Pancreas (tissue), 10 donors: Measurements from ENCODE around the gene SGSM1. TPM values are rescaled to one million over a fixed set of nuclear protein-coding genes. Genes with fewer than 3 reads are reported as not detected.
A peak's percentile ranks its signal among the peaks of the same experiment; 100 is the strongest.

Experiments
- ATAC-seq, 4 donors: fragments of 200-7000 bp; cut with Tn5 transposase; one replicate each; pipeline versions ENCODE4 v1.8.0 to v1.9.1; 2020; ENCODE audit warnings: mild to moderate bottlenecking in 4 of 4, moderate library complexity in 4 of 4
- DNase-seq, 6 donors: peaks; one replicate each; pipeline ENCODE4 v3.0.0-alpha.2; 2020
- FAIRE-seq: peaks from 2 replicates; lab custom pipeline; 2012; peaks lifted over from hg19 to GRCh38; lab: Jason Lieb, UNC
- H3K27ac ChIP-seq, 4 donors: fragments of 200-600 bp; sonication (generic); 1 replicate in 3 of 4; 2 replicates in 1 of 4; pipeline versions ENCODE4 v1.5.0 to v1.8.0; 2020
- H3K27me3 ChIP-seq, 4 donors: fragments of 200-600 bp; one replicate each; pipeline ENCODE4 v1.8.0; 2021
- H3K36me3 ChIP-seq, 3 donors: fragments of 200-600 bp; sonication (generic) in 1 of 3; one replicate each; pipeline versions ENCODE4 v1.5.0 to v1.8.0; 2020 to 2021
- H3K4me1 ChIP-seq, 3 donors: fragments of 200-600 bp; one replicate each; pipeline ENCODE4 v1.8.0; 2021
- H3K4me3 ChIP-seq, 4 donors: fragments of 200-600 bp; sonication (generic) in 2 of 4; one replicate each; pipeline versions ENCODE4 v1.5.0 to v1.8.0; 2020 to 2021
- H3K9me3 ChIP-seq, 4 donors: fragments of 200-600 bp; one replicate each; pipeline ENCODE4 v1.8.0; 2021
- WGBS, 2 donors: extraction: QIAGEN DNeasy Blood & Tissue Kit; methylation state at CpG; one replicate each; pipeline ENCODE4 v1.1.7; 2013; 5-methylcytosine and 5-hydroxymethylcytosine counted together
- intact Hi-C, 3 donors: fragments of 100-400 bp; cut with DNase I; formaldehyde crosslinking; loops; one replicate each; pipeline versions ENCODE4 v1.11.1 to v1.14.2; 2022
- polyA plus RNA-seq, 2 donors: library from polyadenylated mRNA; stranded (reverse); fragments of 200-250 nt; gene quantifications; one replicate each; pipeline ENCODE4 v1.2.3, GENCODE V29; 2013
- total RNA-seq, 6 donors: library from RNA; stranded (reverse); fragmentation: NEBNext Ultra II Directional in 4 of 6; extraction: Animal tissue kit (Norgen Biotek cat#: 25700) in 4 of 6; gene quantifications; one replicate each; pipeline versions ENCODE4 v1.2.1 to v1.2.4, GENCODE V29; 2021 to 2023
- TF ChIP-seq, protein P1 (sequence below), 4 donors: fragments of 200-600 bp; sonication (generic) in 3 of 4; IDR thresholded peaks; one replicate each; pipeline versions ENCODE4 v1.5.0 to v1.8.0; 2021; ENCODE audit warnings: antibody characterized with exemption in 4 of 4
- donor health status: healthy with polysubstance abuse.
- donor health status: DM: no; HTN: no; CAD: no; lungs with moderate emphysema.
- donor health status: DM: no; HTN: no; CAD: no.
- donor health status: control.
- donor health status: control.
- donor health status: Bipolar disorder and iron deficiency.
- donor health status: DM: yes; HTN: yes; CAD: no.
- donor health status: DM: no; HTN: no; CAD: no.
- donor health status: DM: no; HTN: no; CAD: no.
- donor health status: DM: yes; HTN: yes; CAD: no.

The SGSM1 gene
- total and polyA plus RNA-seq, 8 donors = 1.6 to 5.1 (median 2.5) TPM

DNA sequence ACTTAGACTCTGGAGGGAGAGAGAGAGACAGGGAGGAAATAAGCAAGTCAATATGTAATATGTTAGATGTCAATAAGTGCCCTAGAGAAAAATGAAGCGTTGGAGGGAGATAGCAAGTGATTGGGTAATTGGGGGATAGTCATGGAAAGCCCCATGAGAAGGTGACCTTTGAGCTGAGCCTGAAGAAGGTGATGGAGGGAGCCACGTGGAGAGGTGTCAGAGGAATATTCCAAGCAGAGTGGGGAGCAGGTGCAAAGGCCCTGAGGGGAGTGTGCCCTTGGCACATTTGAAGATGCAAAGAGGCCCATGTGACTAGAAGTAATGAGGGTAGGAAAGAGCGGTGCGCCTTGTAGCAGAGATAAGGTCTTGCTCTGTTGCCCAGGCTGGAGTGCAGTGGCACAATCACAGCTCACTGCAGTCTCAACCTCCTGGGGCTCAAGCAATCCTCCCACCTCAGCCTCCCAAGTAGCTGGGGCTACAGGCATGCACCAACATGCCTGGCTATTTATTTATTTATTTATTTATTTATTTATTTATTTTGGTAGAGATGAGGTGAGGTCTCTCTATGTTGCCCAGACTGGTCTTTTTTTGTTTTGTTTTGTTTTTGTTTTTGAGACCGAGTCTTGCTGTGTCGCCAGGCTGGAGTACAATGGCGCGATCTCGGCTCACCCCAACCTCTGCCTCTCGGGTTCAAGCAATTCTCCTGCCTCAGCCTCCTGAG lies 138.4 kb downstream of the SGSM1 start:
- no peak for DNase-seq
- peak in 1 of 4 donors; percentile 1 for ATAC-seq
- no peak for FAIRE-seq
- TF ChIP-seq, protein P1, sequence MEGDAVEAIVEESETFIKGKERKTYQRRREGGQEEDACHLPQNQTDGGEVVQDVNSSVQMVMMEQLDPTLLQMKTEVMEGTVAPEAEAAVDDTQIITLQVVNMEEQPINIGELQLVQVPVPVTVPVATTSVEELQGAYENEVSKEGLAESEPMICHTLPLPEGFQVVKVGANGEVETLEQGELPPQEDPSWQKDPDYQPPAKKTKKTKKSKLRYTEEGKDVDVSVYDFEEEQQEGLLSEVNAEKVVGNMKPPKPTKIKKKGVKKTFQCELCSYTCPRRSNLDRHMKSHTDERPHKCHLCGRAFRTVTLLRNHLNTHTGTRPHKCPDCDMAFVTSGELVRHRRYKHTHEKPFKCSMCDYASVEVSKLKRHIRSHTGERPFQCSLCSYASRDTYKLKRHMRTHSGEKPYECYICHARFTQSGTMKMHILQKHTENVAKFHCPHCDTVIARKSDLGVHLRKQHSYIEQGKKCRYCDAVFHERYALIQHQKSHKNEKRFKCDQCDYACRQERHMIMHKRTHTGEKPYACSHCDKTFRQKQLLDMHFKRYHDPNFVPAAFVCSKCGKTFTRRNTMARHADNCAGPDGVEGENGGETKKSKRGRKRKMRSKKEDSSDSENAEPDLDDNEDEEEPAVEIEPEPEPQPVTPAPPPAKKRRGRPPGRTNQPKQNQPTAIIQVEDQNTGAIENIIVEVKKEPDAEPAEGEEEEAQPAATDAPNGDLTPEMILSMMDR (IDR thresholded peaks at IDR 0.05) = no peak
- intact Hi-C loops = no loop called here
- Histone ChIP-seq H3K27ac (peak overlapping the region; percentile 50 to 95 (median 82)), H3K9me3 (no peaks in the 10 kb centered on the region), H3K4me3 (no peak overlapping the region), H3K36me3 (no peaks in the 10 kb centered on the region), H3K4me1 (peaks cover 21 to 54% (median 41%) of the 10 kb centered on the region in 3 donors), H3K27me3 (no peaks in the 10 kb centered on the region)
- WGBS, 2 donors = 72 to 74% methylated on average over 10 of the region's 10 CpGs

DNA sequence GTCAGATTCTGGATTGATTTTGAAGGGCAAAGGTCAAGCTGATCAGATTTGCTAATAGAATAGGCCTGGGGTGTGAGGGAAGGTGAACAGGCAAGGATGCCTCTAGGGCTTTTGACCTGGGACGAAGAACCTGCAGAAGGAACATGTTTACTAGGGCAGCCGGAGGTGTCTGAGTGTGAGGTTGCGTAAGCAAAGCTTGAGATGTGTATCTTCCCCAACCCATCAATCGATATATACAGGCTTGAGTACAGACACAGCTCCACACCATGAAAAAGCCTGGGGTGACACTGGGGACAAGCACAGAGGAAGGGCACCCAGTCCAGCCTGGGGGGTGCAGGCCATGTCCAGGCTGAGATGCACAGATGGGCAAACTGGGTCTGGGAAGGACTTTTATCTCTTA lies 139.4 kb downstream of the SGSM1 start:
- TF ChIP-seq, protein P1 (IDR thresholded peaks at IDR 0.05) = no peak
- Histone ChIP-seq H3K4me1 (peaks cover 21 to 54% (median 42%) of the 10 kb centered on the region in 3 donors), H3K36me3 (no peaks in the 10 kb centered on the region), H3K27me3 (no peaks in the 10 kb centered on the region), H3K9me3 (no peaks in the 10 kb centered on the region), H3K4me3 (no peak overlapping the region), H3K27ac (no peak overlapping the region)
- FAIRE-seq = no peak
- intact Hi-C loops = no loop called here
- WGBS, 2 donors = 25 to 42% methylated on average over 4 of the region's 4 CpGs
- no peak for DNase-seq
- no peak for ATAC-seq

DNA sequence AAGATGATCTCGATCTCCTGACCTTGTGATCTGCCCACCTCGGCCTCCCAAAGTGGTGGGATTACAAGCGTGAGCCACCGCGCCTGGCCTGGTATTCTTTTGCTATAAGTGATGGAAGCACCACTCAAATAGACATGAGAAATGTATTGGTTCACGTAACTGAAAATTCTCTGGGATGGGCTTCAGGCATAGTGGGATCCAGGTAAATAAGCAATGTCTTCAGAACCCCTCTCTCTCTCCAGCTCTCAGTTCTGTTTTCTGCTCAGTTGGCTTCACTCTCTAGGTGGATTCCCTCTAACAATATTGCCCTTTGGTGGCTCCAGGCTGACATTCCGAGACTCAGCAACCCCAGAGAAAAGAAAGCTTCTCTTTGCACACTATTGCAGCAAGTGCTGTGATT lies 141.4 kb downstream of the SGSM1 start:
- peak overlapping the region in 2 of 4 donors; percentile 46 to 77 for H3K27ac ChIP-seq
- WGBS, 2 donors = 78 to 92% methylated on average over 7 of the region's 7 CpGs
- H3K4me3 ChIP-seq = no peak overlapping the region
- no peaks in the 10 kb centered on the region for H3K9me3 ChIP-seq
- TF ChIP-seq, protein P1 (IDR thresholded peaks at IDR 0.05) = no peak
- H3K36me3 ChIP-seq = no peaks in the 10 kb centered on the region
- H3K27me3 ChIP-seq = no peaks in the 10 kb centered on the region
- intact Hi-C loops = no loop called here
- peaks cover 21 to 53% (median 39%) of the 10 kb centered on the region in 3 donors for H3K4me1 ChIP-seq
- FAIRE-seq = no peak
- ATAC-seq = no peak
- DNase-seq = no peak

DNA sequence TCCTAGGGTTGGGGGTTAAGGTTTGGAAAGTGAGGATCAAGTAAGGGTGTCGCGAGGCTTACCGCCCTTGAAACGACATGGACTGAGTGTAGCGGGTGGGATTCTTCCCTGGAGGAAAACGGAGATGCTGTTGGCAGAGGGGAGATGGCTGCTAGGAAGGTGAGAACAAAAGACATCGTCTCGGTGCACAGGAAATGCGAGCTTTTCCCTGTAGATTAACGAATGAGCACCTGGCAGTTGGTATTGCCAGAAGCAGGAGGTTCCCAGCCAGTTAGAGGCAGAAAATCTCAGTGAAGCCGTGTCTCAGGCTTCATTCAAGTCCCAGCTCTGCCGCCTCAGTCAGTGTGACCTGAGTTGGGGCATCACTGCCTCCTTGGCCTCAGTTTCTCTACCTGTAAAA lies 141.9 kb downstream of the SGSM1 start:
- no peak for DNase-seq

More for the DNA sequence above, 141.9 kb downstream of the SGSM1 start:
- TF ChIP-seq, protein P1 (IDR thresholded peaks at IDR 0.05) = no peak
- intact Hi-C loops = no loop called here
- no peaks in the 10 kb centered on the region for H3K36me3 ChIP-seq
- WGBS, 2 donors = 35 to 37% methylated on average over 12 of the region's 12 CpGs
- peak overlapping the region; percentile 2 to 77 (median 49) for H3K27ac ChIP-seq
- FAIRE-seq (no peak), ATAC-seq (no peak)
- no peaks in the 10 kb centered on the region for H3K27me3 ChIP-seq
- H3K9me3 ChIP-seq = no peaks in the 10 kb centered on the region
- H3K4me1 ChIP-seq = peaks cover 21 to 51% (median 37%) of the 10 kb centered on the region in 3 donors
- no peak overlapping the region for H3K4me3 ChIP-seq
